K562 (cell line): ENCODE measurements around the gene AFF3. TPM values are rescaled to one million over a fixed set of nuclear protein-coding genes. Genes with fewer than 3 reads are reported as not detected.

ENCODE experiments used
- ATAC-seq: fragments of 200-7000 bp; cut with Tn5 transposase; 3 replicates; pipeline ENCODE4 v1.9.1; 2020; ENCODE audit warnings: moderate library complexity
- BruUV-seq: library from RNA; stranded (reverse); fragments of 400-500 nt; replicated peaks from 2 replicates; lab custom pipeline; 2021; lab: Mats Ljungman, UMichigan
- CTCF ChIA-PET: fragments of 300-600 bp; formaldehyde crosslinking; extraction: SDS; loops from one replicate; lab custom pipeline; 2021; ENCODE audit warnings: low intra/inter-chr PET ratio; lab: Yijun Ruan, JAX
- POLR2A ChIA-PET: fragments of 300-600, 350-650 bp; sonication (Branson Sonifier 250); formaldehyde crosslinking; extraction: SDS; loops from one replicate; lab custom pipeline; 2021; ENCODE audit warnings: antibody characterized with exemption, inconsistent platforms; lab: Yijun Ruan, JAX
- DNase-seq, 4 experiments: peaks; one replicate each; pipeline versions ENCODE4 v3.0.0 to v3.0.0-alpha.2; 2011 to 2018; ENCODE audit warnings: low spot score in 3 of 4, mixed read lengths in 3 of 4; ENCODE audit errors: extremely low read depth in 1 of 4
- FAIRE-seq: peaks from 2 replicates; lab custom pipeline; 2011; peaks lifted over from hg19 to GRCh38; lab: Jason Lieb, UNC
- H2AFZ ChIP-seq: 2 replicates; pipeline ENCODE4 v1.6.0; 2011; ENCODE audit warnings: low read depth, low read length, control low read depth, inconsistent platforms
- H3K27ac ChIP-seq: fragments of 200-600 bp; 3 replicates; pipeline ENCODE4 v1.8.0; 2011; ENCODE audit warnings: low read depth, mild to moderate bottlenecking, control low read depth, inconsistent platforms, low read length, moderate library complexity, mixed read lengths; ENCODE audit errors: extremely low read depth
- H3K27me3 ChIP-seq, 2 experiments: fragments of 300-600 bp in 1 of 2; 2 replicates in 1 of 2; 3 replicates in 1 of 2; pipeline versions ENCODE4 v1.6.0 to v1.8.0; 2011; ENCODE audit warnings: inconsistent platforms in 2 of 2, low read length in 2 of 2, mild to moderate bottlenecking in 1 of 2, mixed read lengths in 1 of 2, moderate library complexity in 1 of 2; ENCODE audit not compliant: control insufficient read depth in 2 of 2, insufficient read depth in 2 of 2
- H3K36me3 ChIP-seq: fragments of 300-600 bp; 3 replicates; pipeline ENCODE4 v1.8.0; 2011; ENCODE audit warnings: mild to moderate bottlenecking, low read length, inconsistent platforms; ENCODE audit not compliant: control insufficient read depth, insufficient read depth
- H3K4me1 ChIP-seq, 2 experiments: fragments of 200-600 bp in 1 of 2; replicated peaks in 1 of 2; 2 replicates in 1 of 2; 3 replicates in 1 of 2; pipeline versions ENCODE4 v1.5.1 to v1.8.0; 2011; ENCODE audit warnings: inconsistent platforms in 2 of 2, low read length in 2 of 2, mild to moderate bottlenecking in 1 of 2, mixed read lengths in 1 of 2, moderate library complexity in 1 of 2; ENCODE audit not compliant: control insufficient read depth in 2 of 2, insufficient read depth in 2 of 2
- H3K4me2 ChIP-seq: 2 replicates; pipeline ENCODE4 v1.6.1; 2011; ENCODE audit warnings: low read length, control low read depth, inconsistent platforms, mixed read lengths; ENCODE audit not compliant: insufficient read depth
- H3K4me3 ChIP-seq: fragments of 200-600 bp; sonication (generic), shearing (Covaris generic); 2 replicates; pipeline ENCODE4 v1.5.1; 2016; ENCODE audit warnings: control low read depth, inconsistent platforms
- H3K79me2 ChIP-seq: fragments of 200-600 bp; 3 replicates; pipeline ENCODE4 v1.8.0; 2011; ENCODE audit warnings: low read length, inconsistent platforms; ENCODE audit not compliant: control insufficient read depth, insufficient read depth
- H3K9ac ChIP-seq, 2 experiments: 2 replicates each; pipeline versions ENCODE4 v1.6.0 to v1.6.1; 2011; ENCODE audit warnings: low read depth in 2 of 2, low read length in 2 of 2, control low read depth in 1 of 2, inconsistent platforms in 1 of 2, mild to moderate bottlenecking in 1 of 2, mixed read lengths in 1 of 2; ENCODE audit not compliant: insufficient read depth in 1 of 2
- H3K9me1 ChIP-seq: one replicate; pipeline ENCODE4 v1.6.0; 2011; ENCODE audit warnings: inconsistent platforms, mild to moderate bottlenecking, low read length, moderate library complexity; ENCODE audit not compliant: control insufficient read depth, insufficient read depth
- H3K9me3 ChIP-seq: replicated peaks from 2 replicates; pipeline ENCODE4 v1.5.1; 2011; ENCODE audit warnings: low read depth, low read length, inconsistent platforms; ENCODE audit not compliant: control insufficient read depth, insufficient read depth
- H4K20me1 ChIP-seq: replicated peaks from 2 replicates; pipeline ENCODE4 v1.6.1; 2011; ENCODE audit warnings: low read length, inconsistent platforms, mixed read lengths; ENCODE audit not compliant: control insufficient read depth, insufficient read depth
- DLX4 ChIP-seq: fragments of 250-450 bp; sonication (Bioruptor Pico); IDR thresholded peaks from 2 replicates; pipeline ENCODE4 v1.6.1; 2021; ENCODE audit warnings: mild to moderate bottlenecking
- ELF4 ChIP-seq: fragments of 450-650 bp; formaldehyde crosslinking; IDR thresholded peaks from 2 replicates; pipeline ENCODE4 v1.4.0; 2022; ENCODE audit warnings: missing genetic modification characterization
- IRF2 ChIP-seq: sonication (generic); formaldehyde crosslinking; IDR thresholded peaks from 2 replicates; pipeline ENCODE4 v1.8.1; 2022; ENCODE audit warnings: mild to moderate bottlenecking, missing genetic modification reagents
- KLF1 ChIP-seq: fragments of 450-650 bp; IDR thresholded peaks from 2 replicates; pipeline ENCODE4 v1.6.1; 2016; ENCODE audit warnings: missing genetic modification characterization, missing compliant biosample characterization
- MCM5 ChIP-seq: fragments of 450-650 bp; IDR thresholded peaks from 2 replicates; pipeline ENCODE4 v1.6.1; 2016; ENCODE audit warnings: low read depth
- MEF2A ChIP-seq: IDR thresholded peaks from 2 replicates; pipeline ENCODE4 v1.6.1; 2011; ENCODE audit warnings: low read depth, mild to moderate bottlenecking, low read length, moderate library complexity; ENCODE audit not compliant: control insufficient read depth
- MITF ChIP-seq: IDR thresholded peaks from 2 replicates; pipeline ENCODE4 v1.6.1; 2014; ENCODE audit warnings: antibody characterized with exemption
- NCOA6 ChIP-seq: fragments of 450-650 bp; IDR thresholded peaks from 2 replicates; pipeline ENCODE4 v1.6.1; 2017; ENCODE audit warnings: mild to moderate bottlenecking
- NR3C1 ChIP-seq: sonication (generic); formaldehyde crosslinking; IDR thresholded peaks from 2 replicates; pipeline ENCODE4 v1.8.1; 2022; ENCODE audit warnings: missing genetic modification reagents
- POLR2H ChIP-seq: IDR thresholded peaks from 2 replicates; pipeline ENCODE4 v1.6.1; 2016; ENCODE audit warnings: missing genetic modification characterization, low read depth, mild to moderate bottlenecking, control low read depth, missing compliant biosample characterization, moderate library complexity
- PYGO2 ChIP-seq: fragments of 450-650 bp; IDR thresholded peaks from 2 replicates; pipeline ENCODE4 v1.6.1; 2016; ENCODE audit warnings: mild to moderate bottlenecking, missing genetic modification characterization, moderate library complexity, missing compliant biosample characterization
- SMARCA4 ChIP-seq: fragments of 450-650 bp; IDR thresholded peaks from 2 replicates; pipeline ENCODE4 v1.6.1; 2016
- SRSF7 ChIP-seq: fragments of 200-400 bp; formaldehyde crosslinking; optimal IDR thresholded peaks from 2 replicates; pipeline ENCODE3; 2017; ENCODE audit warnings: mild to moderate bottlenecking, low read depth, low read length
- TRIM25 ChIP-seq: fragments of 450-650 bp; IDR thresholded peaks from 2 replicates; pipeline ENCODE4 v1.7.0; 2016; ENCODE audit warnings: borderline replicate concordance
- ZMIZ1 ChIP-seq, 2 experiments: fragments of 150-350 bp in 1 of 2; IDR thresholded peaks; 2 replicates each; pipeline ENCODE4 v1.6.1; 2012 to 2016; ENCODE audit warnings: low read depth in 2 of 2, low read length in 2 of 2, mild to moderate bottlenecking in 1 of 2, moderate library complexity in 1 of 2
- ZNF282 ChIP-seq: sonication (generic); formaldehyde crosslinking; IDR thresholded peaks from 2 replicates; pipeline ENCODE4 v1.8.1; 2023; ENCODE audit warnings: missing genetic modification reagents
- ZNF695 ChIP-seq: fragments of 450-650 bp; formaldehyde crosslinking; IDR thresholded peaks from 2 replicates; pipeline ENCODE4 v1.4.0; 2020; ENCODE audit warnings: mild to moderate bottlenecking, moderate library complexity
- WGBS: fragments of 100-300 bp; shearing (Covaris generic); methylation state at CpG from one replicate; pipeline ENCODE4 v1.1.6; 2016; ENCODE audit warnings: low coverage, mixed read lengths; ENCODE audit not compliant: insufficient coverage; ENCODE audit errors: missing lambda C conversion rate; 5-methylcytosine and 5-hydroxymethylcytosine counted together
- in situ Hi-C: fragments of 300-500 bp; cut with MboI; formaldehyde crosslinking; loops from 4 replicates; pipeline ENCODE4 v1.15.0; 2018; ENCODE audit warnings: inconsistent platforms, mixed read lengths
- intact Hi-C: fragments of 100-400 bp; cut with micrococcal nuclease; formaldehyde crosslinking; loops from 2 replicates; pipeline ENCODE4 v1.14.2; 2022
- polyA plus RNA-seq, 8 experiments: library from polyadenylated mRNA; depleted of rRNA in 4 of 8; stranded (reverse) in 5 of 8; unstranded in 3 of 8; fragments of >200 nt; fragmentation: Nextera tagmentation in 2 of 8; fragmentation: Illumina TruSeq in 1 of 8; extraction: Ambion mirVana in 2 of 8; extraction: Trizol in 1 of 8; gene quantifications; 2 replicates each; pipeline versions ENCODE4 v1.2.1 to v1.2.3, GENCODE V29; 2011 to 2014; ENCODE audit warnings: inconsistent platforms in 1 of 8, missing spikeins in 1 of 8
- total RNA-seq, 7 experiments: library from RNA; depleted of rRNA in 6 of 7; stranded (reverse); fragments of >200 nt in 6 of 7; fragmentation: Illumina TruSeq in 2 of 7; extraction: Trizol in 2 of 7; gene quantifications; 2 replicates each; pipeline versions ENCODE4 v1.2.1 to v1.2.3, GENCODE V29; 2011 to 2021; ENCODE audit warnings: low replicate concordance in 1 of 7

Gene AFF3
- total and polyA plus RNA-seq, 9 of the 15 experiments (the other 6 are each of a cell fraction or from before 2014, with no cell fraction given): 0.02 to 0.11 TPM; not detected in 7

- TF ChIP-seq IRF2 (no peak), TRIM25 (no peak), NCOA6 (no peak), ELF4 (CRISPR knock-in tag) (no peak), PYGO2 (tag) (no peak)
Measured at GRCh38 chr2:100174026-100174431, 31.6 kb upstream of the AFF3 start (continued).

GRCh38 chr2:100166701-100167100, 24.3 kb upstream of the AFF3 start:
- FAIRE-seq: no peak
- TF ChIP-seq MEF2A (no peak), ZNF282 (CRISPR knock-in tag) (no peak), MITF (no peak), SMARCA4 (no peak), POLR2H (tag) (no peak), MCM5 (no peak), SRSF7 (no peak), KLF1 (tag) (no peak), ZMIZ1 (IDR thresholded peaks at IDR 0.05; ENCODE audit: low read depth in 2 of 2, low read length in 2 of 2) (no peak), NR3C1 (CRISPR knock-in tag) (no peak), DLX4 (CRISPR knock-in tag) (no peak), ZNF695 (no peak)

More at GRCh38 chr2:100166701-100167100, 24.3 kb upstream of the AFF3 start:
- intact Hi-C loops: no loop called here
- no peaks in the 10 kb centered on the region for H3K9me3 ChIP-seq
- no peak overlapping the region for H3K4me2 ChIP-seq
- in situ Hi-C loops: no loop called here
- no peak overlapping the region for H2AFZ ChIP-seq
- WGBS: 0% methylated on average over 6 of the region's 6 CpGs
- no peaks in the 10 kb centered on the region for H3K36me3 ChIP-seq
- POLR2A ChIA-PET: interaction anchor here (1.0 to 1.4 kb wide), 2 partner anchors 11 to 21 kb away, joined by 3 read pairs; no protein-coding TSS in a partner anchor
- BruUV-seq: no TSS peak
- H3K79me2 ChIP-seq: no peaks in the 10 kb centered on the region
- H3K9ac ChIP-seq: no peak overlapping the region
- H3K9me1 ChIP-seq: no peaks in the 10 kb centered on the region
- no peaks in the 10 kb centered on the region for H3K27me3 ChIP-seq
- H3K4me1 ChIP-seq: no peaks in the 10 kb centered on the region
- no peak overlapping the region for H3K4me3 ChIP-seq
- CTCF ChIA-PET: no interaction called here
- no peak overlapping the region for H3K27ac ChIP-seq
- ATAC-seq: no peak
- no peaks in the 10 kb centered on the region for H4K20me1 ChIP-seq
- no peak for DNase-seq
